ENCODE measurements around the gene C16orf90.

C16orf90 gene

DNA sequence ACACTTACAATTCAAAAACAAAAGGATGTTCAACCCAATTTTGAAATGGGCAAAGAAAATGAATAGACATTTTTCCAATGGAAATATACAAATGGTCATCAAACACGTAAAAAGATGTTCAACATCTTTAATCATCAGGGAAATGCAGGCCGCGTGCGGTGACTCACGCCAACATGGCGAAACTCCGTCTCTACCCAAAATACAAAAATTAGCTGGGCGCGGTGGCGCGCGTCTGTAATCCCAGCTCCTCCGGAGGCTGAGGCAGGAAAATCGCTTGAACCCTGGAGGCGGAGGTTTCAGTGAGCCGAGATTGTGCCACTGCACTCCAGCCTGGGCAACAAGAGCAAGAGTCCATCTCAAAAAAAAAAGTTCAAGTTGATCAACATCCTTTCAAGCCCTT lies 3.7 kb upstream of the C16orf90 start:
- TF ChIP-seq, protein P1, sequence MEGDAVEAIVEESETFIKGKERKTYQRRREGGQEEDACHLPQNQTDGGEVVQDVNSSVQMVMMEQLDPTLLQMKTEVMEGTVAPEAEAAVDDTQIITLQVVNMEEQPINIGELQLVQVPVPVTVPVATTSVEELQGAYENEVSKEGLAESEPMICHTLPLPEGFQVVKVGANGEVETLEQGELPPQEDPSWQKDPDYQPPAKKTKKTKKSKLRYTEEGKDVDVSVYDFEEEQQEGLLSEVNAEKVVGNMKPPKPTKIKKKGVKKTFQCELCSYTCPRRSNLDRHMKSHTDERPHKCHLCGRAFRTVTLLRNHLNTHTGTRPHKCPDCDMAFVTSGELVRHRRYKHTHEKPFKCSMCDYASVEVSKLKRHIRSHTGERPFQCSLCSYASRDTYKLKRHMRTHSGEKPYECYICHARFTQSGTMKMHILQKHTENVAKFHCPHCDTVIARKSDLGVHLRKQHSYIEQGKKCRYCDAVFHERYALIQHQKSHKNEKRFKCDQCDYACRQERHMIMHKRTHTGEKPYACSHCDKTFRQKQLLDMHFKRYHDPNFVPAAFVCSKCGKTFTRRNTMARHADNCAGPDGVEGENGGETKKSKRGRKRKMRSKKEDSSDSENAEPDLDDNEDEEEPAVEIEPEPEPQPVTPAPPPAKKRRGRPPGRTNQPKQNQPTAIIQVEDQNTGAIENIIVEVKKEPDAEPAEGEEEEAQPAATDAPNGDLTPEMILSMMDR (IDR thresholded peaks at IDR 0.05): no peak
- H3K4me2 ChIP-seq (ENCODE audit: low read length): no peak overlapping the region
- H3K27me3 ChIP-seq (ENCODE audit: control insufficient read depth, insufficient read depth, low read length): no peaks in the 10 kb centered on the region
- no peaks in the 10 kb centered on the region for H3K36me3 ChIP-seq (ENCODE audit: control insufficient read depth, insufficient read depth, low read length)
- no peaks in the 10 kb centered on the region for H3K9me3 ChIP-seq (ENCODE audit: control insufficient read depth, low read length)
- H2AFZ ChIP-seq: no peak overlapping the region
- no peak overlapping the region for H3K9ac ChIP-seq
- H3K4me1 ChIP-seq: peaks cover 7% of the 10 kb centered on the region
- H3K79me2 ChIP-seq: peaks cover 8% of the 10 kb centered on the region
- H3K4me3 ChIP-seq (ENCODE audit: low read depth, low read length): no peak overlapping the region
- H3K27ac ChIP-seq: no peak overlapping the region

DNA sequence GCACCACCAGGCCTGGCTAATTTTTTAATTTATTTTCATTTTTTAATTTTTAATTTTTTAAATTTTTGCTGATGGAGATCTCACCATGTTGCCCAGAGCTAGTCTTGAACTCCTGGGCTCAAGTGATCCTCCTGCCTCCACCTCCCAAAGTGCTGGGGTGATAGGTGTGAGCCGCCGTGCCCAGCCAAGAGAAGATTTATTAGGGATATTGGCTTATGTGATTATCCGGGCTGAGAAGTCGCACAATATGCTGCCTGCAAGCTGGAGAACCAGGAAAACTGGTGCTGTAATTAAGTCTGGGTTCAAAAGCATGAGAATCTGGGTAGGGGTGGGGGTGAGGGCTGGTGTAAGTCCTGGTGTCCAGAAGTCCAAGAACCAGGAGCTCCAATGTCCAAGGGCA lies 2.5 kb upstream of the C16orf90 start:
- no peak overlapping the region for H3K4me2 ChIP-seq (ENCODE audit: low read length)
- TF ChIP-seq, protein P1 (IDR thresholded peaks at IDR 0.05): no peak
- H3K4me1 ChIP-seq: peaks cover 7% of the 10 kb centered on the region

DNA sequence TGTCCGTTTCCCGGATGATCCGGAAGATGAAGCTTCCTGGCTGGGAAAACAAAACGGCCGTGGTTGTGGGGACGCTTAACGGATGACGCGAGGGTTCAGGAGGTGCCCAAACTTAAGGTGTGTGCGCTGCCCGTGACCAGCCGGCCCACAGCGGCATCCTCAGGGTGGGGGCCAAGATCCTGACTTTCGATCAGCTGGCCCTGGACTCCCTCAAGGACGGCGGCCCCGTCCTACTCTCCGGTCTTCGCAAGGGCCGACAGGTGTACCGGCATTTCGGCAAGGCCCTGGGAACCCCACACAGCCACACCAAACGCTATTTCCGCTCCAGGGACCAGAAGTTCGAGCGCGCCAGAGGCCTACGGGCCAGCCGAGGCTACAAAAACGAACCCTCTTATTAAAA lies 1.1 kb upstream of the C16orf90 start:
- no peaks in the 10 kb centered on the region for H3K9me3 ChIP-seq (ENCODE audit: control insufficient read depth, low read length)
- H3K4me2 ChIP-seq (ENCODE audit: low read length): no peak overlapping the region
- no peaks in the 10 kb centered on the region for H3K27me3 ChIP-seq (ENCODE audit: control insufficient read depth, insufficient read depth, low read length)
- no peak overlapping the region for H3K27ac ChIP-seq
- no peaks in the 10 kb centered on the region for H3K79me2 ChIP-seq
- TF ChIP-seq, protein P1 (IDR thresholded peaks at IDR 0.05): no peak
- no peaks in the 10 kb centered on the region for H3K4me1 ChIP-seq
- H3K4me3 ChIP-seq (ENCODE audit: low read depth, low read length): no peak overlapping the region
- H2AFZ ChIP-seq: no peak overlapping the region
- no peaks in the 10 kb centered on the region for H3K36me3 ChIP-seq (ENCODE audit: control insufficient read depth, insufficient read depth, low read length)
- H3K9ac ChIP-seq: no peak overlapping the region

More for the DNA sequence above, 2.5 kb upstream of the C16orf90 start:
- Histone ChIP-seq H3K27me3 (ENCODE audit: control insufficient read depth, insufficient read depth, low read length) (no peaks in the 10 kb centered on the region), H3K27ac (no peak overlapping the region), H2AFZ (no peak overlapping the region), H3K36me3 (ENCODE audit: control insufficient read depth, insufficient read depth, low read length) (no peaks in the 10 kb centered on the region), H3K9me3 (ENCODE audit: control insufficient read depth, low read length) (no peaks in the 10 kb centered on the region), H3K79me2 (peaks cover 8% of the 10 kb centered on the region), H3K4me3 (ENCODE audit: low read depth, low read length) (no peak overlapping the region), H3K9ac (no peak overlapping the region)

DNA sequence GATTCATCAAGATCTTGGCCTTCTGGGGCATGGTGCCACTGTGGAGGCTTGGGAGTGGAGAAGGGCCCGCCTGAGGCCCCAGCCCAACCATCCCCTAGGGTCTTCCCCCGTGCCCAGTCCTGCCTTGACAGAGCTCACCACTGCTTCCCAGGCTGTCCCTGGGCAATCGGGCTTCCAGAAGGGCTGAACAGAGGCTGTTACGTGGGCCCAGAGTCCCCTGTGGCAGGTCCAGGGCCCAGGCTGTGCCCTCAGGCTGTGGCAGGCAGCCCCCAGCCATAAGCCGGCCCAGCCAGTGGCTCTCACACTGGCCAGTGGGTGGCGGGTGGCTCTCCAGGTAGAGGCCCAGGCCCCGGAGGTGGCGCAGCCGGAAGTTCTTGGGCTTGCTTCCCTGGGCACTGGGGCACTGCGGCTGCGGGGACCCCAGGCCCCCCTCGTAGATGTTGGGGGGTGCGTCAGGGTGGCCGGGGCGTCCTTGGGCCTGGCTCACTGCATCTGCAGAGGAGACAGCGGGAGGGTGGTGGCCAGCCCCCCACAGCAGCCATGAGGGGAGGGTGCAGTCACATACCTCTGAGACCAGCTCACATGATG lies 809 bp downstream of the C16orf90 start:
- no peaks in the 10 kb centered on the region for H3K9me3 ChIP-seq (ENCODE audit: control insufficient read depth, low read length)
- no peak overlapping the region for H3K27ac ChIP-seq
- TF ChIP-seq, protein P1 (IDR thresholded peaks at IDR 0.05): no peak
- no peak overlapping the region for H2AFZ ChIP-seq
- H3K4me2 ChIP-seq (ENCODE audit: low read length): no peak overlapping the region
- no peak overlapping the region for H3K4me3 ChIP-seq (ENCODE audit: low read depth, low read length)
- H3K4me1 ChIP-seq: no peaks in the 10 kb centered on the region
- no peaks in the 10 kb centered on the region for H3K79me2 ChIP-seq
- no peaks in the 10 kb centered on the region for H3K36me3 ChIP-seq (ENCODE audit: control insufficient read depth, insufficient read depth, low read length)
- H3K9ac ChIP-seq: no peak overlapping the region
- no peaks in the 10 kb centered on the region for H3K27me3 ChIP-seq (ENCODE audit: control insufficient read depth, insufficient read depth, low read length)

DNA sequence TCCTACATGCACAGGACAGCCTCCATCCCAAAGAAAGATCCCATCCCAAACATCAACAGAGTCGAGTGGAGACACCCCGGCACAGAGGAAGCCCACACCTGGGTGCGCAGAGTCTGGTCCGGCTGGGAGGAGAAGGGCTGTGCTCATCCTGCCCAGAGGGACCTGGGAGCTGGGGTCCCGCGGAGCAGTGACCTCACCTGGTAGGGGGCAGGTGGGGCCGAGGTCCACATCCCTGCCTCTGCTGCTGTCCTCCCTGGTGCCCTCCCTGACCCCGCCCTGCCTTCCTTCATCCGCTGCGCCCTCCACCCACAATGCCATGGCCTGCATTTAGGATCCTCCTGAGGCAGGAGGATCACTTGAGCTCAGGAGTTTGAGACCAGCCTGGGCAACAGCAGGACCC lies 2.9 kb downstream of the C16orf90 start:
- Histone ChIP-seq H3K4me1 (no peaks in the 10 kb centered on the region), H3K27ac (no peak overlapping the region), H3K4me3 (ENCODE audit: low read depth, low read length) (no peak overlapping the region), H3K36me3 (ENCODE audit: control insufficient read depth, insufficient read depth, low read length) (no peaks in the 10 kb centered on the region), H2AFZ (no peak overlapping the region), H3K27me3 (ENCODE audit: control insufficient read depth, insufficient read depth, low read length) (no peaks in the 10 kb centered on the region), H3K9me3 (ENCODE audit: control insufficient read depth, low read length) (no peaks in the 10 kb centered on the region), H3K4me2 (ENCODE audit: low read length) (no peak overlapping the region), H3K79me2 (no peaks in the 10 kb centered on the region), H3K9ac (no peak overlapping the region)
- TF ChIP-seq, protein P1 (IDR thresholded peaks at IDR 0.05): no peak

Measured in parathyroid adenoma (tissue), 2 donors.